NCI-H2029 (cell line): ENCODE results near the gene CXXC1.
"Not testable (repeated sequence)": the region's sequence is repeated elsewhere in the genome, so short reads cannot be mapped to it uniquely, and the experiment has no call there.

Experiments used
- DNase-seq: peaks from one replicate; lab custom pipeline; 2025; lab: John Stamatoyannopoulos, UW

Gene CXXC1

GRCh38 chr18:50297621-50298442 lies 10.3 kb upstream of the CXXC1 start:
- DNase-seq, result peak; percentile 57

- DNase-seq, result no peak
These were observed 5.5 kb upstream of the CXXC1 start for GRCh38 chr18:50293039-50293438.

- DNase-seq, result no peak
These were observed 1.6 kb upstream of the CXXC1 start for GRCh38 chr18:50289108-50289443.

GRCh38 chr18:50288348-50289107 lies 1.0 kb upstream of the CXXC1 start:
- not testable (repeated sequence) for DNase-seq

- no peak for DNase-seq
These were observed 458 bp downstream of the CXXC1 start for GRCh38 chr18:50287028-50287440.

- DNase-seq, result no peak
These were observed 983 bp downstream of the CXXC1 start for GRCh38 chr18:50286391-50287027.

- no peak for DNase-seq
These were observed 1.7 kb downstream of the CXXC1 start for GRCh38 chr18:50285631-50286321.

GRCh38 chr18:50285071-50285470 lies 2.4 kb downstream of the CXXC1 start:
- DNase-seq, result no peak

GRCh38 chr18:50284255-50284885 lies 3.1 kb downstream of the CXXC1 start:
- no peak for DNase-seq

GRCh38 chr18:50283469-50284209 lies 3.9 kb downstream of the CXXC1 start:
- DNase-seq, result no peak

- no peak for DNase-seq
These were observed 4.8 kb downstream of the CXXC1 start for GRCh38 chr18:50282521-50283335.

GRCh38 chr18:50281972-50282520 lies 5.4 kb downstream of the CXXC1 start:
- DNase-seq, result no peak

GRCh38 chr18:50281295-50281971 lies 6.1 kb downstream of the CXXC1 start, which contains the start of gene MBD1:
TSS of gene MBD1 (minus strand) at chr18:50281523. CDS start at chr18:50279992, 1,531 bp downstream.
- DNase-seq, result peak; percentile 93

GRCh38 chr18:50280707-50281294 lies 6.7 kb downstream of the CXXC1 start:
- no peak for DNase-seq

GRCh38 chr18:50279752-50280151 lies 7.7 kb downstream of the CXXC1 start:
- DNase-seq, result no peak

GRCh38 chr18:50277942-50278341 lies 9.6 kb downstream of the CXXC1 start:
- DNase-seq, result no peak

GRCh38 chr18:50276452-50276851 lies 11.0 kb downstream of the CXXC1 start:
- DNase-seq, result no peak

- DNase-seq, result no peak
These were observed 11.9 kb downstream of the CXXC1 start for GRCh38 chr18:50275503-50276036.

GRCh38 chr18:50274941-50275340 lies 12.6 kb downstream of the CXXC1 start:
- no peak for DNase-seq
